ENCODE measurements around the gene SP110. TPM values are rescaled to one million over a fixed set of nuclear protein-coding genes. Genes with fewer than 3 reads are reported as not detected.

SP110 gene
- total and polyA plus RNA-seq, 4 experiments from 2014 or later = 49.8 to 123 (median 103) TPM

DNA sequence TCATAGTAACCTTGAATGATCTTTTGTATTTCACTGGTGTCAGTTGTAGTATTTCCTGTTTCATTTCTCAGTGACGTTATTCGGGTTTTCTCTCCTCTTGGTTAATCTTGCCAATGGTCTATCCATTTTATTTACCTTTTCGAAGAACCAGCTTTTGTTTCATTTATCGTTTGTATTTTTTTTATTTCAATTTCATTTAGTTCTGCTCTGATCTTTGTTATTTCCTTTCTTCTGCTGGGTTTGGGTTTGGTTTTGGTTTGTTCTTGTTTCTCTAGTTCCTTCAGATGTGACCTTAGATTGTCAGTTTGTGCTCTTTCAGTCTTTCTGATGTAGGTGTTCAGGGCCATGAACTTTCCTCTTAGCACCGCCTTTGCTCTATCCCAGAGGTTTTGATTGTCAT lies 42.5 kb upstream of the SP110 start:
- peaks cover 61 to 67% of the 10 kb centered on the region in 2 donors for H3K36me3 Mint-ChIP-seq
- peak overlapping the region; percentile 66 to 96 (median 93) for H3K27ac Mint-ChIP-seq
- Histone ChIP-seq H3K27me3 (ENCODE audit: insufficient read depth, low read length) (no peaks in the 10 kb centered on the region), H3K4me1 (ENCODE audit: insufficient read depth, low read length) (peaks cover 31% of the 10 kb centered on the region), H3K36me3 (ENCODE audit: insufficient read depth, low read length) (peaks cover 14% of the 10 kb centered on the region), H3K27ac (ENCODE audit: low read depth, low read length) (peak overlapping the region; percentile 8), H3K9me3 (ENCODE audit: control insufficient read depth in 1 of 2, low read length in 2 of 2) (no peaks in the 10 kb centered on the region), H3K4me3 (ENCODE audit: low read length in 2 of 2) (no peak overlapping the region)
- ChIA-PET POLR2A (ENCODE audit: partially characterized antibody) (interaction anchor here (1.0 to 1.3 kb wide), 4 partner anchors 8 to 57 kb away, joined by 3 to 8 read pairs (median 6); partner anchors contain the start of genes SP110 and SP140), CTCF (ENCODE audit: partially characterized antibody) (no interaction called here)
- peaks cover 0 to 7% (median 1%) of the 10 kb centered on the region in 8 donors for H3K9me3 Mint-ChIP-seq
- peak overlapping the region; percentile 46 to 88 (median 62) for H3K4me3 Mint-ChIP-seq
- no peaks in the 10 kb centered on the region for H3K27me3 Mint-ChIP-seq
- intact Hi-C loops (cut with micrococcal nuclease) = loop anchor here (1.0 kb wide), 1 partner anchor 8 kb away; no protein-coding TSS in a partner anchor
- peaks cover 45 to 70% (median 50%) of the 10 kb centered on the region in 4 donors for H3K4me1 Mint-ChIP-seq
- peak in 4 of 5 donors; percentile 68 to 81 (median 76) for DNase-seq

DNA sequence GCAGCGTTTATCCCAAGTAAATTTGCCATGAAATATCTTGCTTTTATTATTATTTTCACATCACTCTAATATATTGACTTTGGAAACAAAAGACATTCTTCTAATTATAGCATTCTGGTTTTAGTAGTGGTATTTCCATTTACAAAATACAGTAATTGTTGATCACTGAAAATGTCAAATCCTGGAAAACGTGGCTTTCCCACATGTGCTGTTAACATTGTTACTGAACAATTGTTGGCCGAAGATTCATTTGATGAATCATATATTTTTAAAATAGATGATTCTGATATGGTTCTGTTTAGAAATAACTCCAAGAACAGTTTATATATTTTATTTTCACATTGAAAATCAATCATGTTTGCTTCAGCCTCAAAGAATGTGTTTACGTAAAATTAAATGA lies 38.7 kb upstream of the SP110 start:
- Mint-ChIP-seq H3K36me3 (peaks cover 35 to 49% of the 10 kb centered on the region in 2 donors), H3K27ac (no peak overlapping the region), H3K4me1 (peaks cover 36 to 51% (median 43%) of the 10 kb centered on the region in 4 donors), H3K9me3 (peaks cover 0 to 7% (median 1%) of the 10 kb centered on the region in 8 donors), H3K4me3 (no peak overlapping the region), H3K27me3 (no peaks in the 10 kb centered on the region)
- ChIA-PET CTCF (ENCODE audit: partially characterized antibody) (no interaction called here), POLR2A (ENCODE audit: partially characterized antibody) (interaction anchor here (0.9 kb wide), 1 partner anchor 40 kb away, joined by 4 read pairs; no protein-coding TSS in a partner anchor)
- no peak overlapping the region for H3K4me3 ChIP-seq (ENCODE audit: low read length in 2 of 2)
- no peak for DNase-seq
- peaks cover 52% of the 10 kb centered on the region for H3K4me1 ChIP-seq (ENCODE audit: insufficient read depth, low read length)
- no peaks in the 10 kb centered on the region for H3K9me3 ChIP-seq (ENCODE audit: control insufficient read depth in 1 of 2, low read length in 2 of 2)
- intact Hi-C loops (cut with micrococcal nuclease) = no loop called here
- H3K36me3 ChIP-seq (ENCODE audit: insufficient read depth, low read length) = no peaks in the 10 kb centered on the region
- H3K27ac ChIP-seq (ENCODE audit: low read depth, low read length) = no peak overlapping the region
- H3K27me3 ChIP-seq (ENCODE audit: insufficient read depth, low read length) = no peaks in the 10 kb centered on the region

DNA sequence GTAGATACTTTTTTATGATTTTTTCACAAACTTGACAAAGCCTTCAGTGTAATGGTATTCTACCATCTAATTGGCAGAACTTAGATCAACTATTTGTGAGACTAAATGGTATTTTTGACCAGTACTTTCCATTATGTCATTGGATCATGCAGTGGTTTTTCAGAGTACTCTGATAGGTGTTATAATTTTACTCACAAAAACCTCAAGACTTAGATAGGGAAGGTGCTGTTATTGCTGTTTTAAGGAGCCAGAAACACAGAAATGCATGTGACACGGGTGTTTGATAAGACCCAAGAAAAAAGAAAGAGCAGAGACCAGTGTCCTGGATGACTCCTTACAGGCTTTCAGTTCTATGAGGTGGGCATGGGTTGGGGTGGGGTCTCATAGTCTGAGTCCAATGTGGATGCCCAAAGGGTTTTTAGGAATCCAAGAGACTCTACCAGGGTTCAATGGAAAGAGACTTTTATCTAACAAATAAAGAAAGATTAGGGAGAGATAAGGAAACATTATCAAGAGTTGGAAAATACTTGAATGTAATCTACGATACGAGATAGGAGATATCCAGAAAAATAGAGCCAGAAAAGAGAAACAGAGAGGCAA lies 37.0 kb upstream of the SP110 start:
- Mint-ChIP-seq H3K9me3 (peaks cover 0 to 7% (median 1%) of the 10 kb centered on the region in 8 donors), H3K36me3 (peaks cover 28 to 41% of the 10 kb centered on the region in 2 donors), H3K27ac (peak overlapping the region in 2 of 7 donors; percentile 54 to 55), H3K4me1 (peaks cover 24 to 35% (median 27%) of the 10 kb centered on the region in 4 donors), H3K27me3 (no peaks in the 10 kb centered on the region), H3K4me3 (peak overlapping the region in 1 of 8 donors; percentile 13)
- Histone ChIP-seq H3K27ac (ENCODE audit: low read depth, low read length) (no peak overlapping the region), H3K9me3 (ENCODE audit: control insufficient read depth in 1 of 2, low read length in 2 of 2) (no peaks in the 10 kb centered on the region), H3K4me1 (ENCODE audit: insufficient read depth, low read length) (peaks cover 50% of the 10 kb centered on the region), H3K27me3 (ENCODE audit: insufficient read depth, low read length) (no peaks in the 10 kb centered on the region), H3K4me3 (ENCODE audit: low read length in 2 of 2) (no peak overlapping the region), H3K36me3 (ENCODE audit: insufficient read depth, low read length) (no peaks in the 10 kb centered on the region)
- ChIA-PET CTCF (ENCODE audit: partially characterized antibody) (no interaction called here), POLR2A (ENCODE audit: partially characterized antibody) (no interaction called here)
- intact Hi-C loops (cut with micrococcal nuclease) = no loop called here
- DNase-seq = no peak

DNA sequence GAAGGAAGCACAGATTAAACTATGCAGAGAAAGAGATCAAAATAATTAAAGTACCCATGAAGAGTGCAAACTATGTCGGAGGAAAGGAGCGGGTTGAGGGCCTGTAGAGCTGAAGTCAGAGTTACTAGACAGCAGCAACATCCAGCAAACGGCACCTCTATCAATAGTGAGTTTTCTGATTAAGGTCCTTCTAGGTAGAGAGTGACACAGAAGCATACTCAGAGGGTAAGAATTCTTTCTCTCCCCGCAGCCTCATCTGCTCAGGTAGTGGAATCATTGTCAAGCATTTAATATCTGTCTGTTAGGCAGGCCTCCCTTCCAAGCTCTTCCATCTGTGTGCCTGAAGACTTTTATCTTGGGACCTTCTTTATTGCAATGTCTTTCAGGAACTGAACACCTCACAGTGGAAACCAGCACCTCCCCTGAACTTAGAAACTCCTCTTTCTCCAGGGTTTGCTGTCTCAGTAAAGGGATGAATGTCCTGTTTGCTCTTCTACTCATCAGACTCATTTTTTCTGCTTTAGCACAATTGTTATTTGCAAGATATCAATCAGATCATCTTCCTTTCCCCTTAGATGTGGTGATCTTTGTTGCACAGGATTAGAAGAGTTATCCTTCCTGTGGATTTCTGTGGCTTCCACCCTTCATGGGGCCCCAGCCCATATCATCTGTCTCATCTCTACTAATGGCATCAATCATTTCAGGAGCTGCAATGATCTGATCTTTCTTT lies 34.5 kb upstream of the SP110 start:
- Histone ChIP-seq H3K36me3 (ENCODE audit: insufficient read depth, low read length) (peaks cover 2% of the 10 kb centered on the region), H3K9me3 (ENCODE audit: control insufficient read depth in 1 of 2, low read length in 2 of 2) (no peaks in the 10 kb centered on the region), H3K27me3 (ENCODE audit: insufficient read depth, low read length) (no peaks in the 10 kb centered on the region), H3K27ac (ENCODE audit: low read depth, low read length) (no peak overlapping the region), H3K4me1 (ENCODE audit: insufficient read depth, low read length) (peaks cover 39% of the 10 kb centered on the region), H3K4me3 (ENCODE audit: low read length in 2 of 2) (peak overlapping the region in 1 of 2 donors; percentile 11)
- Mint-ChIP-seq H3K4me3 (no peak overlapping the region), H3K9me3 (no peaks in the 10 kb centered on the region), H3K27ac (no peak overlapping the region), H3K27me3 (no peaks in the 10 kb centered on the region), H3K36me3 (peaks cover 17 to 22% of the 10 kb centered on the region in 2 donors), H3K4me1 (peaks cover 8 to 14% (median 12%) of the 10 kb centered on the region in 4 donors)
- DNase-seq = peak; percentile 75 to 82 (median 78)
- POLR2A ChIA-PET (ENCODE audit: partially characterized antibody) = interaction anchor here (0.6 to 3.8 kb wide), 18 partner anchors 8 to 544 kb away, joined by 3 to 29 read pairs (median 4); partner anchors contain the start of genes SP100, SP110, SP140 and SP140L
- intact Hi-C loops (cut with micrococcal nuclease) = loop anchor here (1.0 to 5.0 kb wide), 4 partner anchors 8 to 64 kb away; partner anchors contain the start of gene SP110
- CTCF ChIA-PET (ENCODE audit: partially characterized antibody) = interaction anchor here (1.1 to 1.5 kb wide), 3 partner anchors 27 to 51 kb away, joined by 3 to 6 read pairs (median 4); partner anchors contain the start of gene SP110

DNA sequence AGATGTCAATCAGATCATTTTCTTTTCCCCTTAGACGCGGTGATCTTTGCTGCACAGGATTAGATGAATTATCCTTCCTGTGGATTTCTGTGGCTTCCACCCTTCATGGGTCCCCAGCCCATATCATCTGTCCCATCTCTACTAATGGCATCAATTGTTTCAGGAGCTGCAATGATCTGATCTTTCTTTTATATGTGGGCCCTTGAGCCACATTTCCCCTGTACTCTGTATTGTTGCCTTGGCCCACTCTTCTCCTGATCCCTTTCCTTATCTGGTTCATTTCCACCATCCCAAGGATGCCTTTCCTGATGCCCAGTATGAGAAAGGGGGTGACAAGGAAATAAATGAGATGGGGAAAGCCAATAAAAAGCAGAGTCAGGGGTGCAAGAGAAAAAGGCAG lies 30.4 kb upstream of the SP110 start:
- H3K27me3 ChIP-seq (ENCODE audit: insufficient read depth, low read length) = no peaks in the 10 kb centered on the region
- H3K9me3 ChIP-seq (ENCODE audit: control insufficient read depth in 1 of 2, low read length in 2 of 2) = no peaks in the 10 kb centered on the region
- ChIA-PET CTCF (ENCODE audit: partially characterized antibody) (interaction anchor here (1.3 kb wide), 2 partner anchors 14 to 90 kb away, joined by 3 to 5 read pairs; no protein-coding TSS in a partner anchor), POLR2A (ENCODE audit: partially characterized antibody) (interaction anchor here (1.1 kb wide), 1 partner anchor 198 kb away, joined by 3 read pairs; no protein-coding TSS in a partner anchor)
- peaks cover 0 to 5% (median 2%) of the 10 kb centered on the region in 4 donors for H3K4me1 Mint-ChIP-seq
- no peak overlapping the region for H3K27ac Mint-ChIP-seq
- peaks cover 2 to 8% of the 10 kb centered on the region in 2 donors for H3K36me3 Mint-ChIP-seq
- no peak overlapping the region for H3K27ac ChIP-seq (ENCODE audit: low read depth, low read length)
- no peaks in the 10 kb centered on the region for H3K27me3 Mint-ChIP-seq
- peaks cover 22% of the 10 kb centered on the region for H3K36me3 ChIP-seq (ENCODE audit: insufficient read depth, low read length)
- no peaks in the 10 kb centered on the region for H3K9me3 Mint-ChIP-seq
- H3K4me1 ChIP-seq (ENCODE audit: insufficient read depth, low read length) = peaks cover 32% of the 10 kb centered on the region
- no peak overlapping the region for H3K4me3 Mint-ChIP-seq
- H3K4me3 ChIP-seq (ENCODE audit: low read length in 2 of 2) = no peak overlapping the region
- DNase-seq = no peak
- intact Hi-C loops (cut with micrococcal nuclease) = loop anchor here (5.0 kb wide), 1 partner anchor 33 kb away; the partner anchor contains the start of gene SP110

DNA sequence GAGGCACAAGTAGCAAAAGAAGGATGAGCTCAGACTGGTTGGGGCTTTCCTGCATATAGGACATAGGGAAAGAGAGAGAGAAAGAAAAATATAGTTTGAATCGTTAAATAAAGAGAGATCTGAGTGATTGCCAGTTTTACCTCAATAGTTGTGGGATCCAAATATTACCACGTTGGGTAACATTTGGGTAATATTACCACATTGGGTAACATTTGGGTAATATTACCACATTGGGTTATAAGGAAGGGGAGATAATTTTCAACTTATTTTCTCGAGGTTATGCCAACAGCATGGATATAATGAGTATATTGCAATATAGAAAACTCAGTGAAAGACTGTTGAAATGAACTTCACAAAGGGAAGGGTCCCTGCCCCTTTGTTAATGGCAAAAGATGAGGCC lies 26.4 kb upstream of the SP110 start:
- Mint-ChIP-seq H3K4me1 (peaks cover 1 to 5% (median 4%) of the 10 kb centered on the region in 4 donors), H3K27me3 (no peaks in the 10 kb centered on the region), H3K4me3 (no peak overlapping the region), H3K9me3 (peaks cover 0 to 2% (median 0%) of the 10 kb centered on the region in 8 donors), H3K36me3 (peaks cover 25 to 26% of the 10 kb centered on the region in 2 donors), H3K27ac (no peak overlapping the region)
- CTCF ChIA-PET (ENCODE audit: partially characterized antibody) = no interaction called here
- H3K36me3 ChIP-seq (ENCODE audit: insufficient read depth, low read length) = peaks cover 22% of the 10 kb centered on the region
- H3K4me3 ChIP-seq (ENCODE audit: low read length in 2 of 2) = no peak overlapping the region
- POLR2A ChIA-PET (ENCODE audit: partially characterized antibody) = interaction anchor here (0.6 kb wide), 1 partner anchor 9 kb away, joined by 3 read pairs; no protein-coding TSS in a partner anchor
- no peaks in the 10 kb centered on the region for H3K27me3 ChIP-seq (ENCODE audit: insufficient read depth, low read length)
- no peak overlapping the region for H3K27ac ChIP-seq (ENCODE audit: low read depth, low read length)
- DNase-seq = no peak
- intact Hi-C loops (cut with micrococcal nuclease) = no loop called here
- no peaks in the 10 kb centered on the region for H3K9me3 ChIP-seq (ENCODE audit: control insufficient read depth in 1 of 2, low read length in 2 of 2)
- no peaks in the 10 kb centered on the region for H3K4me1 ChIP-seq (ENCODE audit: insufficient read depth, low read length)

DNA sequence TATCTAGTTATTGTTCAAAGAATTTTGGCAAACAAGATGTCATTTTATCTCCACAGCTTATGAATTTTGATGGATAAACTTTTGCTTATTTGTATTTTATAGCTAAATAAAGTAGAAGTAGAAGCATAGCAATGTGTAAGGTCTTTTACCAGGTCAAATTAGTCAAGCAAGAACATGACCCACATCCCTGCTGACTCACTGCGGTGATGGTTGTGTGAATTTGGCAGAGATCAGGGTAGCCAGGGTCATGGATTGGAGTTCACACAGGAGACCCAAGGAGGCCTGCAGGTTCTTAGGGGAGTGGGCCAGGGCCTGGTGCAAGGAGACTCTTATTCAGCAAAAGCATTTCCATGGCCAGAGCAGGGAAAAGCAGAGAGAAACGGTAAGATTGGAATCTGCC lies 24.4 kb upstream of the SP110 start:
- Histone ChIP-seq H3K4me1 (ENCODE audit: insufficient read depth, low read length) (no peaks in the 10 kb centered on the region), H3K4me3 (ENCODE audit: low read length in 2 of 2) (no peak overlapping the region), H3K36me3 (ENCODE audit: insufficient read depth, low read length) (peaks cover 18% of the 10 kb centered on the region), H3K27ac (ENCODE audit: low read depth, low read length) (no peak overlapping the region), H3K27me3 (ENCODE audit: insufficient read depth, low read length) (no peaks in the 10 kb centered on the region), H3K9me3 (ENCODE audit: control insufficient read depth in 1 of 2, low read length in 2 of 2) (no peaks in the 10 kb centered on the region)
- Mint-ChIP-seq H3K4me3 (no peak overlapping the region), H3K9me3 (peaks cover 0 to 2% (median 0%) of the 10 kb centered on the region in 8 donors), H3K27me3 (no peaks in the 10 kb centered on the region), H3K36me3 (peaks cover 39 to 42% of the 10 kb centered on the region in 2 donors), H3K27ac (no peak overlapping the region), H3K4me1 (peaks cover 0 to 4% (median 3%) of the 10 kb centered on the region in 4 donors)
- CTCF ChIA-PET (ENCODE audit: partially characterized antibody) = no interaction called here
- DNase-seq = no peak
- POLR2A ChIA-PET (ENCODE audit: partially characterized antibody) = no interaction called here
- intact Hi-C loops (cut with micrococcal nuclease) = no loop called here

Data from CD4-positive, alpha-beta memory T cell (primary cell).